OCI-LY1 (cell line): ENCODE data around the gene PLEKHG2.

ENCODE experiments used
- H2AFZ ChIP-seq: fragments of 200-600 bp; sonication (generic), shearing (Covaris generic); 2 replicates; pipeline ENCODE4 v1.6.0; 2014; ENCODE audit warnings: antibody characterized with exemption, mild to moderate bottlenecking, low read length
- H3F3A ChIP-seq: fragments of 200-600 bp; sonication (generic), shearing (Covaris generic); 2 replicates; pipeline ENCODE4 v1.6.0; 2014; ENCODE audit warnings: mild to moderate bottlenecking, antibody characterized with exemption, low read length, moderate library complexity; ENCODE audit not compliant: insufficient read depth
- H3K27ac ChIP-seq: fragments of 200-600 bp; sonication (generic); 2 replicates; pipeline ENCODE4 v1.5.1; 2014; ENCODE audit warnings: low read length, mixed run types, mild to moderate bottlenecking, low read depth; ENCODE audit not compliant: poor library complexity, severe bottlenecking
- H3K27me3 ChIP-seq: fragments of 200-600 bp; sonication (generic); 2 replicates; pipeline ENCODE4 v1.6.0; 2014; ENCODE audit warnings: antibody characterized with exemption, mild to moderate bottlenecking, low read length, moderate library complexity; ENCODE audit not compliant: insufficient read depth
- H3K36me3 ChIP-seq: fragments of 200-600 bp; sonication (generic); 2 replicates; pipeline ENCODE4 v1.6.1; 2014; ENCODE audit warnings: mild to moderate bottlenecking, antibody characterized with exemption, low read length, moderate library complexity, mixed read lengths; ENCODE audit not compliant: insufficient read depth
- H3K4me1 ChIP-seq: fragments of 200-600 bp; sonication (generic); 2 replicates; pipeline ENCODE4 v1.5.1; 2014; ENCODE audit warnings: mild to moderate bottlenecking, low read length, moderate library complexity; ENCODE audit not compliant: insufficient read depth, severe bottlenecking
- H3K4me2 ChIP-seq: fragments of 200-600 bp; sonication (generic), shearing (Covaris generic); 2 replicates; pipeline ENCODE4 v1.6.1; 2014; ENCODE audit warnings: low read length
- H3K4me3 ChIP-seq: fragments of 200-600 bp; sonication (generic); 2 replicates; pipeline ENCODE4 v1.5.1; 2014; ENCODE audit warnings: low read length, low read depth, mild to moderate bottlenecking, mixed read lengths; ENCODE audit not compliant: poor library complexity, severe bottlenecking
- H3K79me2 ChIP-seq: fragments of 200-600 bp; shearing (Covaris generic); 2 replicates; pipeline ENCODE4 v1.6.1; 2016; ENCODE audit warnings: mixed run types, low read length, mixed read lengths; ENCODE audit not compliant: insufficient read depth
- H3K9ac ChIP-seq: fragments of 200-600 bp; sonication (generic), shearing (Covaris generic); 2 replicates; pipeline ENCODE4 v1.6.1; 2014; ENCODE audit warnings: mild to moderate bottlenecking, low read length, mixed read lengths
- H3K9me2 ChIP-seq: fragments of 200-600 bp; sonication (generic), shearing (Covaris generic); 2 replicates; pipeline ENCODE4 v1.6.1; 2014; ENCODE audit warnings: low read depth, mild to moderate bottlenecking, low read length, mixed read lengths
- H3K9me3 ChIP-seq: fragments of 200-600 bp; shearing (Covaris generic); 2 replicates; pipeline ENCODE4 v1.6.1; 2014; ENCODE audit warnings: low read length, mixed read lengths
- H4K20me1 ChIP-seq: fragments of 200-600 bp; sonication (generic), shearing (Covaris generic); 2 replicates; pipeline ENCODE4 v1.6.0; 2016; ENCODE audit warnings: mild to moderate bottlenecking, low read length; ENCODE audit not compliant: insufficient read depth
- EZH2 ChIP-seq: fragments of 200-600 bp; sonication (generic), shearing (Covaris generic); IDR thresholded peaks from 2 replicates; pipeline ENCODE4 v1.8.0; 2017; ENCODE audit warnings: borderline replicate concordance, mixed run types, mild to moderate bottlenecking, antibody characterized with exemption, low read length, moderate library complexity, mixed read lengths
- TF ChIP-seq, protein P1 (sequence below): fragments of 200-600 bp; sonication (generic), shearing (Covaris generic); IDR thresholded peaks from 2 replicates; pipeline ENCODE4 v1.5.1; 2017; ENCODE audit warnings: mild to moderate bottlenecking, antibody characterized with exemption, low read length, moderate library complexity, mixed read lengths

Gene PLEKHG2

GRCh38 chr19:39427707-39428106 is 15.2 kb downstream of the PLEKHG2 start:
- Histone ChIP-seq H3K36me3 (peaks cover 33% of the 10 kb centered on the region), H3F3A (no peaks in the 10 kb centered on the region), H3K4me2 (no peak overlapping the region), H3K4me3 (no peak overlapping the region), H2AFZ (no peak overlapping the region), H4K20me1 (no peaks in the 10 kb centered on the region), H3K27me3 (no peaks in the 10 kb centered on the region; the same call in 1 of the 2 replicates), H3K9me3 (no peaks in the 10 kb centered on the region), H3K9ac (no peak overlapping the region), H3K4me1 (no peaks in the 10 kb centered on the region), H3K27ac (no peak overlapping the region), H3K79me2 (no peaks in the 10 kb centered on the region), H3K9me2 (no peaks in the 10 kb centered on the region)
- no peak for TF ChIP-seq EZH2
- TF ChIP-seq, protein P1, sequence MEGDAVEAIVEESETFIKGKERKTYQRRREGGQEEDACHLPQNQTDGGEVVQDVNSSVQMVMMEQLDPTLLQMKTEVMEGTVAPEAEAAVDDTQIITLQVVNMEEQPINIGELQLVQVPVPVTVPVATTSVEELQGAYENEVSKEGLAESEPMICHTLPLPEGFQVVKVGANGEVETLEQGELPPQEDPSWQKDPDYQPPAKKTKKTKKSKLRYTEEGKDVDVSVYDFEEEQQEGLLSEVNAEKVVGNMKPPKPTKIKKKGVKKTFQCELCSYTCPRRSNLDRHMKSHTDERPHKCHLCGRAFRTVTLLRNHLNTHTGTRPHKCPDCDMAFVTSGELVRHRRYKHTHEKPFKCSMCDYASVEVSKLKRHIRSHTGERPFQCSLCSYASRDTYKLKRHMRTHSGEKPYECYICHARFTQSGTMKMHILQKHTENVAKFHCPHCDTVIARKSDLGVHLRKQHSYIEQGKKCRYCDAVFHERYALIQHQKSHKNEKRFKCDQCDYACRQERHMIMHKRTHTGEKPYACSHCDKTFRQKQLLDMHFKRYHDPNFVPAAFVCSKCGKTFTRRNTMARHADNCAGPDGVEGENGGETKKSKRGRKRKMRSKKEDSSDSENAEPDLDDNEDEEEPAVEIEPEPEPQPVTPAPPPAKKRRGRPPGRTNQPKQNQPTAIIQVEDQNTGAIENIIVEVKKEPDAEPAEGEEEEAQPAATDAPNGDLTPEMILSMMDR, result no peak

DNA sequence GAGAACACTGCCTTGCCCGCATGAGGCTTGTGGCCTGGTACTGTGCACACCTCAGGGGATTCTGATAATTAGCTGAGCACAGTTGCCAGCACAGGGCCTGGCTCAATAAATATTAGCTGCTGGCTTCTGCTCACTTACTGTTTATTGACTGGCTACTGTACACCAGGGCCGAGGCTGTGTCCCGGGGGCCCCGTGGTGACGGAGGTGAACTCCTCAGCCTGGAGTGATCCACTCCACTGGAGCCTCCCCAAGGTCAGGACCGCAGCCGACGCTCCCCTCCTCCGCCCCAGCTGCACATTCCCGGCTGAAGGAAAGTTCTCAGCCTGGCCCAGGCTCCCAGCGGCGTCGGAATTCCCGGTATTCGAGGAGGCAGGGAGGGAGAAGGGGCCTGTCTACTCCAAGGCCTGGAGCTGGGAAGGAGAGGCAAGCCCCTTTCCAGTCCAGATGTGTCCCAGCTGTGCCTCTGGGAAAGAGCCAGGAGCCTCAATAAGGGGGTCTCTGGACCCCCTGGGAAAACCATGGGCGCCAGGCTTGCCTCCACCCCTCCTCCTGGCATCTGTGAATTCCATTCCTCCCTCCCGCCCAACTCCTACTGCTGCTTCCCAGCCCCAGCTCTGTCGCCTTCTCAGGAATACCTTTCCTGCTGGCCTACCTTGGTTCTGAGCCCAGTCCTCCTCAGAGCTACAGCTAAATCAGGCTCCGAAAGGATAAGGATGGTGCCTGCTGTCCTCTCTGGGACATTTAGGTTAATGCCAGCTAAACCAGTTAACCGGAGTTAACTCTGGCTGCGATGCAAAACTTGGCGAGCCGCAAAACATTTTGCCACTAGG is 16.0 kb downstream of the PLEKHG2 start:
- no peaks in the 10 kb centered on the region for H3K9me3 ChIP-seq
- H3K36me3 ChIP-seq, result peaks cover 34% of the 10 kb centered on the region
- H4K20me1 ChIP-seq, result 0 out of 2 replicates have a peak, but pooled peaks cover under 1% of the 10 kb centered on the region
- H3K27ac ChIP-seq, result no peak overlapping the region
- peaks cover under 1% of the 10 kb centered on the region for H3K4me1 ChIP-seq
- H3K4me3 ChIP-seq, result no peak overlapping the region
- no peaks in the 10 kb centered on the region for H3F3A ChIP-seq
- no peaks in the 10 kb centered on the region for H3K79me2 ChIP-seq
- no peaks in the 10 kb centered on the region; the same call in 1 of the 2 replicates for H3K27me3 ChIP-seq
- TF ChIP-seq, protein P1, result no peak
- no peak for TF ChIP-seq EZH2
- H3K9ac ChIP-seq, result no peak overlapping the region
- no peaks in the 10 kb centered on the region for H3K9me2 ChIP-seq
- no peak overlapping the region for H2AFZ ChIP-seq
- no peak overlapping the region for H3K4me2 ChIP-seq

DNA sequence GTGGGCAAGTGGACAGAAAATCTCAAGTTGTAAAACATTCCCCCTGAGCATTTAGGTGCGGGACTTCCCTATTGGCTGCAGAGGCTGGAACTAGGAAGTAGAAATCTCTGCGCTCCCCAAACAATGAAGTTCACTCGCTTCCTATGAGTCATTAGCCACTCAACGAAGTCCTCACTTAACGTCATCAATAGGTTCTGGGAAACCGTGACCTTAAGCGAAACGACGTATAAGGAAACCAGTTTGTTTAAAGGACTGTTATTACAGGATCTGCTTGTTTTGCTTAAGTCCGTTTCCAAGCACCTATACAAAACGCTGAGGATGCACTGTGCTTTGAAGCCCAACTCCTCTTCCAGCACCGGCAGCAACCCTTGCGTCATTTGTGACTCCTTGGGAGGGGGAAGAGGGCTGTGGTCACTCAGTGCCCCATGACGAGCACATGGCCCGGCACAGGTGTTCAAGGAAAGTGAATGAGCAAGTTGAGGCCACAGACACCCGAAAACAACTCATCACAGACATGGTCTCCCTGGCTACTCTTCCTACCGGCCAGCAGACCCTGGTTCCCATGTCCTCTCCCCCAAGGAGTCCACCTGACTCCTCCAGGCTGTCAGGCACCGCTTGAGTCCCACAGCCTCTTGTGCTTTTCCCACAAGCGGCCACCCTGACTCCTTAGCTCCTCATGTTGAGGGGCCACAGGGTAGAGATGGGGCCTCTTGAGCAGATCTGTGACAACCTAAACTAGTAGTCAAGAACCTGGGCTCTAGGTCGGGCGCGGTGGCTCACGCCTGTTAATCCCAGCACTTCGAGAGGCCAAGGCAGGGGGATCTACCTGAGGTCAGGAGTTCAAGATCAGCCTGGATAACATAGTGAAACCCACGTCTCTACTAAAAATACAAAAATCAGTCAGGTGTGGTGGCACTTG is 18.5 kb downstream of the PLEKHG2 start:
- no peak overlapping the region for H3K9ac ChIP-seq
- H3K4me1 ChIP-seq, result peaks cover 16% of the 10 kb centered on the region
- peaks cover 5% of the 10 kb centered on the region; the same call in 1 of the 2 replicates for H3F3A ChIP-seq
- H4K20me1 ChIP-seq, result 0 out of 2 replicates have a peak, but pooled peaks cover 2% of the 10 kb centered on the region
- H3K9me2 ChIP-seq, result no peaks in the 10 kb centered on the region
- peaks cover 44% of the 10 kb centered on the region for H3K36me3 ChIP-seq
- TF ChIP-seq EZH2, result no peak
- TF ChIP-seq, protein P1, result no peak
- no peak overlapping the region for H3K4me3 ChIP-seq
- H3K27me3 ChIP-seq, result no peaks in the 10 kb centered on the region; the same call in 1 of the 2 replicates
- no peak overlapping the region for H3K4me2 ChIP-seq
- H3K9me3 ChIP-seq, result no peaks in the 10 kb centered on the region
- no peak overlapping the region for H3K27ac ChIP-seq
- H3K79me2 ChIP-seq, result peaks cover 9% of the 10 kb centered on the region; the same call in 1 of the 2 replicates
- H2AFZ ChIP-seq, result no peak overlapping the region
